ENCODE data around the gene SPRR2G. TPM values are rescaled to one million over a fixed set of nuclear protein-coding genes. Genes with fewer than 3 reads are reported as not detected.

SPRR2G gene
- total and polyA plus RNA-seq, 2 of the 8 experiments (the other 6 are each of a cell fraction or from before 2014, with no cell fraction given), result not detected

- TF ChIP-seq POLR2AphosphoS5 (IDR thresholded peaks at IDR 0.05; ENCODE audit: low read depth, low read length) (no peak), EZH2 (IDR thresholded peaks at IDR 0.05; ENCODE audit: low read depth, low read length, severe bottlenecking) (no peak), YY1 (IDR thresholded peaks at IDR 0.05; ENCODE audit: low read depth, low read length) (no peak), PHF8 (conservative IDR thresholded peaks at IDR 0.05; ENCODE audit: low read depth, low read length) (no peak), SP4 (IDR thresholded peaks at IDR 0.05; ENCODE audit: low read length) (no peak), MAFK (IDR thresholded peaks at IDR 0.05; ENCODE audit: low read depth, low read length) (no peak), CHD7 (IDR thresholded peaks at IDR 0.05; ENCODE audit: insufficient replicate concordance, low read length) (no peak), GABPA (IDR thresholded peaks at IDR 0.05; ENCODE audit: borderline replicate concordance, insufficient read depth, low read length) (no peak), RBBP5 (IDR thresholded peaks at IDR 0.05; ENCODE audit: borderline replicate concordance, low read depth, low read length) (no peak)
These were observed 9.3 kb downstream of the SPRR2G start (continued) for GRCh38 chr1:153141377-153141776.

All from H1 (cell line).